DMS153 treated with DMSO at 0.1 percent for 48 hours (cell line): ENCODE measurements around the gene BCS1L.

Source experiments
- DNase-seq: peaks from one replicate; lab custom pipeline; 2025; ENCODE audit not compliant: unreplicated experiment; lab: John Stamatoyannopoulos, UW

BCS1L gene, protein sequence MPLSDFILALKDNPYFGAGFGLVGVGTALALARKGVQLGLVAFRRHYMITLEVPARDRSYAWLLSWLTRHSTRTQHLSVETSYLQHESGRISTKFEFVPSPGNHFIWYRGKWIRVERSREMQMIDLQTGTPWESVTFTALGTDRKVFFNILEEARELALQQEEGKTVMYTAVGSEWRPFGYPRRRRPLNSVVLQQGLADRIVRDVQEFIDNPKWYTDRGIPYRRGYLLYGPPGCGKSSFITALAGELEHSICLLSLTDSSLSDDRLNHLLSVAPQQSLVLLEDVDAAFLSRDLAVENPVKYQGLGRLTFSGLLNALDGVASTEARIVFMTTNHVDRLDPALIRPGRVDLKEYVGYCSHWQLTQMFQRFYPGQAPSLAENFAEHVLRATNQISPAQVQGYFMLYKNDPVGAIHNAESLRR

DNA sequence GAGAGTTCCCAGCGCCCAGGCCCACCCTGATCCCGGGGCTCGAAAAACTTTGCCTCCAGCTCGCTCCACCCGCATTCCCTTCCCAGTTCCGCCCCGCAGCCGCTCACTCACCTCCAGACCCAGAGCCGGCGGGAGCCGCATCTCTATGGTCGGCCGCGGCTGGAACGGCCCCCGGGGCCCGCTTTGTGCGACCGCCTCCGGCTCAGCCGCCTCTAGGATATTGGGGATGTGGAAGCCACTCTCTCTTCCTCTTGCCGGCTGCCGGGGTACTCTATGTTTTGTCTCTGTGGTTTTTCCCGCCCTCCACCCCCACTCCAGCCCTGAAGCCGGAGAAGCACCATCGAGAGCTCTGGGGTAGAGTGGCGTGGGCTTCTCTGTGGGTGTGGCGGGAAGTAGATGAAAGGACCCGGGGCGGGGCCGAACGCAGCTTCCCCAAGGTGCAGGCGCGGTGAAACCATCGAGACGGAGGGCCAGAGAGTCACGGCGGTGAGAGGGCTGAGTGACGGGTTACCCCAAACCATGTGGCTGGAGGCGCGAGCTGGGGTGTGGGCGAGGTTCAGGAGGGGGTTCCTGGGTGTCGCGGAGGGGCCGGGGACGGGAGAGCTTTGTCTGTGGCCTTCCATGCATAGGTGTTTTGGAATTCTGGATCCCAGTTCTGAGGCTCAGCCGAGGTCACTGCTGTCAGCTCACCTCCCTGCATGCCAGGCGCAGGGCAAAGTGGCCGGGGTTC is at the start of gene BCS1L, which contains the start of gene ZNF142:
Gene BCS1L, plus strand, starts transcription at position 426 of the 730 bp plus-strand sequence. CDS start 1,305 bp downstream, outside the sequence.
Gene ZNF142, minus strand, starts transcription at position 366 of the 730 bp plus-strand sequence. CDS start 3,194 bp downstream, outside the sequence.
- peak; percentile 75 for DNase-seq

GRCh38 chr2:218615868-218616315 is 43.6 kb upstream of the BCS1L start:
- DNase-seq: no peak

- no peak for DNase-seq
Measured at GRCh38 chr2:218618102-218618860, 41.2 kb upstream of the BCS1L start.

GRCh38 chr2:218621007-218621406 is 38.5 kb upstream of the BCS1L start:
- no peak for DNase-seq

DNA sequence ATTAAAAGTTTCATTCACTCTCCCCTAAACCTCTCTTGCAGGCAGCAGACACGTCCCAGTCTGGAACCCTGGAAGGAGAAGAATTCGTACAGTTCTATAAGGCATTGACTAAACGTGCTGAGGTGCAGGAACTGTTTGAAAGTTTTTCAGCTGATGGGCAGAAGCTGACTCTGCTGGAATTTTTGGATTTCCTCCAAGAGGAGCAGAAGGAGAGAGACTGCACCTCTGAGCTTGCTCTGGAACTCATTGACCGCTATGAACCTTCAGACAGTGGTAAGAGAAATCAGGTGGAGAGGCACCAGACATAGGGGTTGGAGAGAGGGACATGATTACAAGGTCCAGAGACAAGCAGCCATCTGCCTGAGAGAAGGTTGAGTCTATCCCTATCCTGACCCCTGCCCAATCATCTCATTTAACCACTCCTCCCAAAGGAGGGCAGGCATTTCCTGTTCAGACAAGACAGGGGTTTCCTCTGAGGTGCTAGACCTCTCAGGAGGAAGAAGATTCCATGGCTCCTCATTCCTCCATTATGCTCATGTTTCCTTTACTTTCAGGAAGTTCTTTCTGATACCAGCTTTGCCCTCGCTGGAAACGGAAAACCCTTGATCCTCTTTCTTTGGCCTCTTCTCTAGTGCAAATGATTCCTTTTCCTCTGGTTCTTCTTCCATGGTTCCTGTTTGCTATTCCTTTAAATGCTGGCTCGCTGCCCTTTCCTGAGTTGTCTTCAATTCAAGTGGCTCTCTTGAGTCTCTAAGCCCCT is 36.7 kb upstream of the BCS1L start:
- DNase-seq: no peak

- no peak for DNase-seq
Measured at GRCh38 chr2:218623366-218623705, 36.1 kb upstream of the BCS1L start.

GRCh38 chr2:218626369-218626768 is 33.1 kb upstream of the BCS1L start:
- no peak for DNase-seq

DNA sequence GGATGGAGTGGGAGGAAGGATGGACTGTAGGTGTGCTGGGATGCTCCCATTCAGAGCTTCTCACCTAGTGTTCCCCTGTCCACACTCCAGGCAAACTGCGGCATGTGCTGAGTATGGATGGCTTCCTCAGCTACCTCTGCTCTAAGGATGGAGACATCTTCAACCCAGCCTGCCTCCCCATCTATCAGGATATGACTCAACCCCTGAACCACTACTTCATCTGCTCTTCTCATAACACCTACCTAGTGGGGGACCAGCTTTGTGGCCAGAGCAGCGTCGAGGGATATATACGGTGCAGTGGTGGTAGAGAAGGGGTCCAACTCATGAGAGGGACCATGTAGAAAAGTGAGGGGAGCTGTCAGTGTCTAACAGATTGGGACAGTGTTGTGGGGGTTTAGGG is 31.5 kb upstream of the BCS1L start:
- no peak for DNase-seq

DNA sequence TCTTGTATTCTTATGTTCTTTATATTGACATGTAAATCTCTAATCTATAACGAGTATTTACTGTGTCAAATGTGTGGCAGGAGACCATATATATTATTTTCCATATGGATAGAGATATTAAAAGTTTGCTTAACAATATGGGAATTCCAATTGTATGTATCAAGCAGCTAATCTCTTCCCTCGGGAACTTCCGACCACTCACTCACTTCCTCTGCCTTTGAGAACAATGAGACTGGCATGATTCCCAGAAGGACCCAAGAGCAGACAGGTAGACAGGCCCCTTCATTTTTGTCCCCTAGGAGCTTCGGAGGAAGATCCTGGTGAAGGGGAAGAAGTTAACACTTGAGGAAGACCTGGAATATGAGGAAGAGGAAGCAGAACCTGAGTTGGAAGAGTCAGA is 27.6 kb upstream of the BCS1L start:
- DNase-seq: no peak

- no peak for DNase-seq
Measured at GRCh38 chr2:218635719-218636118, 23.8 kb upstream of the BCS1L start.

DNA sequence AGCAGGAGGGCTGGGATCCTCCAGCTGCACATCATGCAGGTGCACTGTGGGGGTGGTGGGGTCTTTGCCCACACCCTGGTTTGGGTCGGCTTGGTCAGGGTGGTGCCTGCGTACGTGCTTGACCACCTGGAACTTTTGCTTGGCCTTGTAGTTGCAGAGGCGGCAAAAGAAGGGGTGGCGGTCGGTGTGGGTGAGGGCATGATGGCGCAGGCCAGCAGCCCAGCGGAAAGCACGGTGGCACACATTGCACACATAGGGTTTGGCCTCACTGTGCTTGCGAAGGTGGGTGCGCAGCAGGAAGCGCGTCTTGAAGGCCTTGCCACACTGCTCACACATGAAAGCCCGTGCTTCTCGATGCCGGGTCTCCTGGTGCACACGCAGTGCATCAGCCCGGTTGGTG is 21.1 kb upstream of the BCS1L start:
- no peak for DNase-seq

GRCh38 chr2:218642121-218642656 is 17.3 kb upstream of the BCS1L start:
- no peak for DNase-seq

- DNase-seq: no peak
Measured at GRCh38 chr2:218642786-218643185, 16.7 kb upstream of the BCS1L start.

GRCh38 chr2:218643751-218644310 is 15.7 kb upstream of the BCS1L start:
- no peak for DNase-seq

GRCh38 chr2:218644721-218645120 is 14.8 kb upstream of the BCS1L start:
- no peak for DNase-seq

DNA sequence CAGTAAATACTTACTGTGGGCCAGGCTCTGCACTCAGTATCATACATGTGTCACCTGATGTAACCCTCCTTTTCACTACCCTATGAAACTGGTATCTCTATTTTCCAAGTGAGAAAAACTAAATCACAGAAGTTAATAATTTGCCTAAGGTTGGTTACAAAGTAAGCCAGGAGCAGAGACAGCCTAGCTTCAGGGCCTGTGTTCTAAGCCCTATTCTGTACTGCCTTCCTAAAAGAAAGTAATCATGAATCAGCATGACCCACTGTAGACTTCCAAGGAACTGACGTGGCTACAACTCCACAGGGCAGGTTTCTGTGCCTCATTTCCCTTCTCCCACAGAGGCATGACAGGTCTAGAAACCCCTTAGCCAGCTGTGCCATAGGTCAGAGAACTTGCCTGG is 14.4 kb upstream of the BCS1L start:
- DNase-seq: no peak

DNA sequence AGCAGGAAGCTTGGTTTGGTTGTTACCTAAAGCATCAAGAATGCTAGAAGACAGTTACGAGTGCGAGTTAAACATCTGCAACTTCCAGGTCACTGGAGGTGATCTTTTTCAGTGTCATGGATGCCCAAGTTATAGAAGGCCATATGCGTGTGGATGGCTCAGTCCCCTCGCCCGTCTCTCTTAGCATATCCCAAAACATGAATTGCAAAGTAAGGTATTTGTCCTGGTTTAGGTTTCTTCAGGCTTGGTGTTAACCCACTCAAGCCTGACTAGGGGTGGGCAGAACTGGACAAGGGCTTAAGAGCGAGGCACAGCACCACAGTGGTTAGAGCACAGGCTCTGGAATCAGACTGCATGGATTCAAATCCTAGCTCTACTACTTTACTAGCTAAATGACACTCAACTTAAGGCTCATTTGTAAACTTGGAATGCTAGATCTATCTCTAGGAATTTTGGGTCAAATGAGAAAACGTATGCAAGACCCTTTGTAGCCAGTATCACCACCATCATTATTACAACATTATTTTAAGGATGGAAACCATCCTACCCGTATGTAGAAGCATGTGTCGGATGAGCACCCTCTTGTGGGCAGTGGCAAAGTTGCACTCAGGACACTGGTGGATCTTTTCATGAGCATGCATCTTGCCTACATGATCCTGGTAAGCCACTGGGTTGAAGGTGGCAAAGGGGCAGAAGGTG is 11.2 kb upstream of the BCS1L start:
- peak; percentile 17 for DNase-seq

DNA sequence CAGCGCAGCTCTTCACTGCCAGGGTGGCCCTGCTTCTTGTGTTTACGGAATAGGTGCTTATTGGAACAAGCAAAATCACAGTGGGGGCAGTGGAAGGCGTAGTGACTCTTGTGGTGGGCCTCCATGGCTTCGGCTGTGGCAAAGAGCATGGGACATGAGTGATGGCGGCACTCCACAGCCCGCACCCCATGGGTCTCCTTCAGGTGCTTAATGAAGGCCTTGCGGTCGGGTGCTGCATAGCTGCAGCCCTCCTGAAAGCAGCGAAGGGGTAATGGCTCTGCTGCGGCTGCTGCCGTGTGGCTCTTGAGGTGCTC is 10.7 kb upstream of the BCS1L start:
- DNase-seq: no peak

DNA sequence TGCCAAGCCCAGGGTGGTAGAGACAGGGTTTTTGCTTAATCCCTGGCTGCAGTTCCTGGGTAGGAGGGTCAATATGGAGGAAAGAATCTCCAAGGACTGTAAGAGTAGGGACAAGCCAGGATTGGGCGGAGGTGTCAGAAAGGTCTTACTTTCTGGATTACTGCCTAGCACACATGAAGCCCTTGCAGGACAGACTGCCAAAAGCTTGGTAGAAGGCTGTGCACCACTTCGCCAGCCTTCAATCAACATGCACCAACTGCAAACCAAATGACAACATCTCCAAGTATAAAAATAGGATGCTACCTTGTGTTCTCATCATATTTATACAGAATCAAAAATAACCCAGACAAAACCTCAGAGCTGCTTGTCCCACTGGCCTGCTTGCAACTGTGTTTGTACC is 3.7 kb upstream of the BCS1L start:
- no peak for DNase-seq
